Astrocyte (in vitro differentiated cells and primary cell): ENCODE results near the gene ZNRF4. TPM values are rescaled to one million over a fixed set of nuclear protein-coding genes. Genes with fewer than 3 reads are reported as not detected.

ENCODE experiments used
- DNase-seq: peaks from one replicate; pipeline ENCODE4 v3.0.0-alpha.2; 2010; ENCODE audit warnings: low read depth
- FAIRE-seq: peaks from 2 replicates; lab custom pipeline; 2011; peaks lifted over from hg19 to GRCh38; lab: Jason Lieb, UNC
- H2AFZ ChIP-seq: 2 replicates; pipeline ENCODE4 v1.6.0; 2012; ENCODE audit warnings: low read depth, low read length, inconsistent platforms
- H3K27ac ChIP-seq: 2 replicates; pipeline ENCODE4 v1.5.1; 2011; ENCODE audit warnings: low read depth, low read length, inconsistent platforms
- H3K27me3 ChIP-seq: 2 replicates; pipeline ENCODE4 v1.6.0; 2011; ENCODE audit warnings: low read length, inconsistent platforms; ENCODE audit not compliant: insufficient read depth
- H3K36me3 ChIP-seq: 2 replicates; pipeline ENCODE4 v1.5.1; 2011; ENCODE audit warnings: low read length, inconsistent platforms; ENCODE audit not compliant: insufficient read depth
- H3K4me1 ChIP-seq: 2 replicates; pipeline ENCODE4 v1.5.1; 2011; ENCODE audit warnings: low read length, inconsistent platforms; ENCODE audit not compliant: insufficient read depth
- H3K4me2 ChIP-seq: 2 replicates; pipeline ENCODE4 v1.6.0; 2012; ENCODE audit warnings: low read length, inconsistent platforms
- H3K4me3 ChIP-seq: 2 replicates; pipeline ENCODE4 v1.5.1; 2011; ENCODE audit warnings: low read depth, mild to moderate bottlenecking, low read length, inconsistent platforms; ENCODE audit not compliant: insufficient read depth
- H3K79me2 ChIP-seq: 2 replicates; pipeline ENCODE4 v1.6.0; 2012; ENCODE audit warnings: mild to moderate bottlenecking, low read length, inconsistent platforms; ENCODE audit not compliant: insufficient read depth
- H3K9ac ChIP-seq: 2 replicates; pipeline ENCODE4 v1.6.0; 2012; ENCODE audit warnings: mild to moderate bottlenecking, low read length, inconsistent platforms
- H3K9me3 ChIP-seq: 2 replicates; pipeline ENCODE4 v1.5.1; 2012; ENCODE audit warnings: low read depth, mild to moderate bottlenecking, low read length, inconsistent platforms; ENCODE audit not compliant: insufficient read depth
- H4K20me1 ChIP-seq: 2 replicates; pipeline ENCODE4 v1.6.0; 2012; ENCODE audit warnings: low read length, inconsistent platforms; ENCODE audit not compliant: insufficient read depth
- H3K27ac Mint-ChIP-seq: one replicate; pipeline ENCODE4 v1.8.0; 2021; ENCODE audit warnings: mild to moderate bottlenecking, mixed read lengths; ENCODE audit not compliant: unreplicated experiment
- H3K27me3 Mint-ChIP-seq: one replicate; pipeline ENCODE4 v1.8.0; 2021; ENCODE audit warnings: low read depth, mixed read lengths; ENCODE audit not compliant: unreplicated experiment
- H3K36me3 Mint-ChIP-seq: one replicate; pipeline ENCODE4 v1.8.0; 2021; ENCODE audit warnings: low read depth, mixed read lengths; ENCODE audit not compliant: unreplicated experiment
- H3K4me1 Mint-ChIP-seq: one replicate; pipeline ENCODE4 v1.8.0; 2021; ENCODE audit warnings: low read depth, mixed read lengths; ENCODE audit not compliant: unreplicated experiment
- H3K4me3 Mint-ChIP-seq: one replicate; pipeline ENCODE4 v1.8.0; 2021; ENCODE audit warnings: mild to moderate bottlenecking, moderate library complexity, mixed read lengths; ENCODE audit not compliant: unreplicated experiment
- H3K9me3 Mint-ChIP-seq: one replicate; pipeline ENCODE4 v1.8.0; 2021; ENCODE audit warnings: mild to moderate bottlenecking, mixed read lengths; ENCODE audit not compliant: unreplicated experiment
- CTCF ChIP-seq: IDR thresholded peaks from 2 replicates; pipeline ENCODE4 v1.5.1; 2011; ENCODE audit warnings: low read depth, mild to moderate bottlenecking, inconsistent platforms, low read length, moderate library complexity; ENCODE audit not compliant: insufficient read depth
- EZH2 ChIP-seq: IDR thresholded peaks from 2 replicates; pipeline ENCODE4 v1.6.1; 2012; ENCODE audit warnings: mild to moderate bottlenecking, low read length, inconsistent platforms; ENCODE audit not compliant: insufficient read depth
- total RNA-seq: library from RNA; stranded (reverse); gene quantifications from 2 replicates; pipeline ENCODE4 v1.2.1, GENCODE V29; 2021

ZNRF4 gene
- total RNA-seq, 1 donor from 2014 or later, result not detected

- peaks cover 20% of the 10 kb centered on the region for H3K4me1 ChIP-seq
- no peak overlapping the region for H3K9ac ChIP-seq
- no peak for FAIRE-seq
- no peaks in the 10 kb centered on the region for H3K9me3 Mint-ChIP-seq
- no peak overlapping the region for H3K4me3 ChIP-seq
- DNase-seq, result no peak
- H3K4me1 Mint-ChIP-seq, result peaks cover 16% of the 10 kb centered on the region
- TF ChIP-seq CTCF, result no peak
- TF ChIP-seq EZH2, result no peak
- H3K36me3 ChIP-seq, result no peaks in the 10 kb centered on the region
- no peaks in the 10 kb centered on the region for H3K79me2 ChIP-seq
- H4K20me1 ChIP-seq, result no peaks in the 10 kb centered on the region
- no peak overlapping the region for H3K4me2 ChIP-seq
- no peaks in the 10 kb centered on the region for H3K9me3 ChIP-seq
- no peak overlapping the region for H3K4me3 Mint-ChIP-seq
- no peak overlapping the region for H3K27ac Mint-ChIP-seq
- no peaks in the 10 kb centered on the region for H3K36me3 Mint-ChIP-seq
- H3K27me3 ChIP-seq, result no peaks in the 10 kb centered on the region
- H3K27ac ChIP-seq, result no peak overlapping the region
- H2AFZ ChIP-seq, result no peak overlapping the region
- H3K27me3 Mint-ChIP-seq, result peaks cover 4% of the 10 kb centered on the region
Observed at GRCh38 chr19:5439452-5439851, 15.8 kb upstream of the ZNRF4 start.

- FAIRE-seq (no peak), DNase-seq (no peak)
- H3K4me3 Mint-ChIP-seq, result no peak overlapping the region
- H4K20me1 ChIP-seq, result no peaks in the 10 kb centered on the region
- no peak overlapping the region for H3K9ac ChIP-seq
- no peak overlapping the region for H3K4me2 ChIP-seq
- H3K27me3 ChIP-seq, result no peaks in the 10 kb centered on the region
- peaks cover 4% of the 10 kb centered on the region for H3K27me3 Mint-ChIP-seq
- H3K27ac ChIP-seq, result no peak overlapping the region
- no peaks in the 10 kb centered on the region for H3K9me3 ChIP-seq
- no peak overlapping the region for H3K27ac Mint-ChIP-seq
- H3K4me1 Mint-ChIP-seq, result peaks cover 8% of the 10 kb centered on the region
- H3K4me1 ChIP-seq, result peaks cover 11% of the 10 kb centered on the region
- H3K36me3 Mint-ChIP-seq, result no peaks in the 10 kb centered on the region
- no peaks in the 10 kb centered on the region for H3K79me2 ChIP-seq
- TF ChIP-seq CTCF (no peak), EZH2 (no peak)
- H2AFZ ChIP-seq, result no peak overlapping the region
- no peak overlapping the region for H3K4me3 ChIP-seq
- no peaks in the 10 kb centered on the region for H3K9me3 Mint-ChIP-seq
- no peaks in the 10 kb centered on the region for H3K36me3 ChIP-seq
Observed at GRCh38 chr19:5440299-5440698, 14.9 kb upstream of the ZNRF4 start.

- Histone ChIP-seq H3K4me3 (no peak overlapping the region), H3K27ac (no peak overlapping the region), H2AFZ (no peak overlapping the region), H3K4me1 (no peaks in the 10 kb centered on the region), H3K4me2 (no peak overlapping the region), H3K79me2 (no peaks in the 10 kb centered on the region), H3K36me3 (no peaks in the 10 kb centered on the region), H3K9me3 (no peaks in the 10 kb centered on the region), H3K9ac (no peak overlapping the region), H4K20me1 (no peaks in the 10 kb centered on the region), H3K27me3 (peaks cover 7% of the 10 kb centered on the region)
- no peaks in the 10 kb centered on the region for H3K36me3 Mint-ChIP-seq
- no peak overlapping the region for H3K4me3 Mint-ChIP-seq
- no peak for TF ChIP-seq CTCF
- no peak for TF ChIP-seq EZH2
- H3K4me1 Mint-ChIP-seq, result peaks cover 3% of the 10 kb centered on the region
- FAIRE-seq, result no peak
- H3K27ac Mint-ChIP-seq, result no peak overlapping the region
- H3K27me3 Mint-ChIP-seq, result peaks cover 12% of the 10 kb centered on the region
- no peak for DNase-seq
- peaks cover 1% of the 10 kb centered on the region for H3K9me3 Mint-ChIP-seq
Observed at GRCh38 chr19:5443723-5444122, 11.5 kb upstream of the ZNRF4 start.
